Fibroblast of lung (primary cell): ENCODE results near the gene NAB1. TPM values are rescaled to one million over a fixed set of nuclear protein-coding genes. Genes with fewer than 3 reads are reported as not detected.

ENCODE experiments used
- DNase-seq, 2 donors: peaks; one replicate each; pipeline versions ENCODE4 v3.0.0 to v3.0.0-alpha.2; 2010; ENCODE audit warnings: low read depth in 2 of 2
- H2AFZ ChIP-seq: 2 replicates; pipeline ENCODE4 v1.5.1; 2012; ENCODE audit warnings: low read length, control low read depth, inconsistent platforms
- H3K27ac ChIP-seq: 2 replicates; pipeline ENCODE4 v1.5.1; 2011; ENCODE audit warnings: low read length, control low read depth; ENCODE audit not compliant: insufficient read depth
- H3K27me3 ChIP-seq: 2 replicates; pipeline ENCODE4 v1.5.1; 2011; ENCODE audit warnings: mild to moderate bottlenecking, low read length; ENCODE audit not compliant: control insufficient read depth, insufficient read depth
- H3K36me3 ChIP-seq: 2 replicates; pipeline ENCODE4 v1.5.1; 2011; ENCODE audit warnings: low read length; ENCODE audit not compliant: control insufficient read depth, insufficient read depth
- H3K4me1 ChIP-seq: 2 replicates; pipeline ENCODE4 v1.5.1; 2011; ENCODE audit warnings: low read length; ENCODE audit not compliant: control insufficient read depth, insufficient read depth; ENCODE audit errors: extremely low read depth
- H3K4me2 ChIP-seq: 2 replicates; pipeline ENCODE4 v1.5.1; 2011; ENCODE audit warnings: low read length, control low read depth; ENCODE audit not compliant: insufficient read depth; ENCODE audit errors: extremely low read depth
- H3K4me3 ChIP-seq, 4 experiments: fragments of 200-600 bp in 1 of 4; sonication (generic) in 1 of 4; replicated peaks in 1 of 4; 2 replicates each; pipeline ENCODE4 v1.5.1; 2011 to 2016; ENCODE audit warnings: low read length in 4 of 4, low read depth in 3 of 4, mild to moderate bottlenecking in 3 of 4, control low read depth in 2 of 4, inconsistent platforms in 1 of 4, mixed read lengths in 1 of 4; ENCODE audit not compliant: insufficient read depth in 1 of 4; ENCODE audit errors: control extremely low read depth in 1 of 4
- H3K79me2 ChIP-seq: 2 replicates; pipeline ENCODE4 v1.5.1; 2012; ENCODE audit warnings: mild to moderate bottlenecking, low read length, inconsistent platforms; ENCODE audit not compliant: control insufficient read depth, insufficient read depth
- H3K9ac ChIP-seq: 2 replicates; pipeline ENCODE4 v1.5.1; 2011; ENCODE audit warnings: mild to moderate bottlenecking, low read length, control low read depth; ENCODE audit not compliant: insufficient read depth
- H3K9me3 ChIP-seq: 2 replicates; pipeline ENCODE4 v1.5.1; 2012; ENCODE audit warnings: low read depth, low read length; ENCODE audit not compliant: control insufficient read depth, insufficient read depth
- H4K20me1 ChIP-seq: 2 replicates; pipeline ENCODE4 v1.5.1; 2011; ENCODE audit warnings: low read length; ENCODE audit not compliant: control insufficient read depth, insufficient read depth; ENCODE audit errors: extremely low read depth
- CTCF ChIP-seq, 2 donors: IDR thresholded peaks in 1 of 2; conservative IDR thresholded peaks in 1 of 2; 1 replicate in 1 of 2; 2 replicates in 1 of 2; pipeline ENCODE4 v1.5.1; 2011 to 2012; ENCODE audit warnings: low read length in 2 of 2, control low read depth in 1 of 2, inconsistent platforms in 1 of 2, low read depth in 1 of 2, mild to moderate bottlenecking in 1 of 2
- EZH2 ChIP-seq: IDR thresholded peaks from 2 replicates; pipeline ENCODE4 v1.5.1; 2012; ENCODE audit warnings: low read length, control low read depth, mild to moderate bottlenecking; ENCODE audit errors: missing control alignments
- polyA plus RNA-seq, 2 donors: library from polyadenylated mRNA; depleted of rRNA in 1 of 2; stranded (reverse) in 1 of 2; unstranded in 1 of 2; fragments of >200 nt; gene quantifications; 2 replicates each; pipeline ENCODE4 v1.2.1, GENCODE V29; 2011 to 2012; ENCODE audit warnings: missing spikeins in 1 of 2
- total RNA-seq: library from RNA; depleted of rRNA; stranded (reverse); fragments of >200 nt; gene quantifications from 2 replicates; pipeline ENCODE4 v1.2.1, GENCODE V29; 2014

Gene NAB1
- total and polyA plus RNA-seq, 2 donors (not counting 1 experiment from before 2014, with no cell fraction given), result 18.3 to 46.6 TPM

- no peak overlapping the region for H3K4me3 ChIP-seq
- H3K27ac ChIP-seq, result no peak overlapping the region
- no peaks in the 10 kb centered on the region for H3K4me1 ChIP-seq
- H3K27me3 ChIP-seq, result no peaks in the 10 kb centered on the region
- H3K4me2 ChIP-seq, result no peak overlapping the region
- DNase-seq, result no peak
- TF ChIP-seq EZH2, result no peak
- TF ChIP-seq CTCF (conservative IDR thresholded peaks at IDR 0.05 in 1 of 2, IDR thresholded peaks at IDR 0.05 in 1 of 2; ENCODE audit: low read depth in 1 of 2, low read length in 2 of 2), result no peak
- H3K79me2 ChIP-seq, result peaks cover 46% of the 10 kb centered on the region
- H2AFZ ChIP-seq, result no peak overlapping the region
- H3K36me3 ChIP-seq, result no peaks in the 10 kb centered on the region
- peaks cover 2% of the 10 kb centered on the region for H4K20me1 ChIP-seq
- no peak overlapping the region for H3K9ac ChIP-seq
- no peaks in the 10 kb centered on the region for H3K9me3 ChIP-seq
Measured at GRCh38 chr2:190655570-190655969, 6.7 kb downstream of the NAB1 start.

GRCh38 chr2:190656301-190656700 lies 7.4 kb downstream of the NAB1 start:
- no peak overlapping the region for H3K4me2 ChIP-seq
- H3K4me1 ChIP-seq, result no peaks in the 10 kb centered on the region
- H3K36me3 ChIP-seq, result no peaks in the 10 kb centered on the region
- H3K4me3 ChIP-seq, result no peak overlapping the region
- no peak overlapping the region for H3K9ac ChIP-seq
- no peaks in the 10 kb centered on the region for H3K9me3 ChIP-seq
- TF ChIP-seq EZH2, result no peak
- no peak for TF ChIP-seq CTCF (conservative IDR thresholded peaks at IDR 0.05 in 1 of 2, IDR thresholded peaks at IDR 0.05 in 1 of 2; ENCODE audit: low read depth in 1 of 2, low read length in 2 of 2)
- no peak overlapping the region for H2AFZ ChIP-seq
- H3K27ac ChIP-seq, result no peak overlapping the region
- H3K27me3 ChIP-seq, result no peaks in the 10 kb centered on the region
- no peak for DNase-seq
- H3K79me2 ChIP-seq, result peaks cover 39% of the 10 kb centered on the region
- peaks cover 2% of the 10 kb centered on the region for H4K20me1 ChIP-seq

GRCh38 chr2:190657474-190658255 lies 8.8 kb downstream of the NAB1 start:
- Histone ChIP-seq H3K79me2 (peaks cover 27% of the 10 kb centered on the region), H2AFZ (no peak overlapping the region), H3K27me3 (no peaks in the 10 kb centered on the region), H3K9ac (no peak overlapping the region), H3K9me3 (no peaks in the 10 kb centered on the region), H3K36me3 (no peaks in the 10 kb centered on the region), H3K4me3 (no peak overlapping the region), H3K4me1 (no peaks in the 10 kb centered on the region), H3K27ac (no peak overlapping the region), H4K20me1 (peaks cover 2% of the 10 kb centered on the region), H3K4me2 (no peak overlapping the region)
- TF ChIP-seq CTCF (conservative IDR thresholded peaks at IDR 0.05 in 1 of 2, IDR thresholded peaks at IDR 0.05 in 1 of 2; ENCODE audit: low read depth in 1 of 2, low read length in 2 of 2) (no peak), EZH2 (no peak)
- no peak for DNase-seq
